ENCODE measurements around the gene SLC17A7. TPM values are rescaled to one million over a fixed set of nuclear protein-coding genes. Genes with fewer than 3 reads are reported as not detected.
"Not testable (repeated sequence)": the region's sequence is repeated elsewhere in the genome, so short reads cannot be mapped to it uniquely, and the experiment has no call there.

The SLC17A7 gene
- polyA plus RNA-seq, 6 donors from 2014 or later, result not detected

GRCh38 chr19:49475995-49476880, 34.9 kb upstream of the SLC17A7 start:
- Mint-ChIP-seq H3K9me3 (no peaks in the 10 kb centered on the region), H3K27me3 (no peaks in the 10 kb centered on the region), H3K4me1 (peaks cover 27 to 42% (median 38%) of the 10 kb centered on the region in 3 donors), H3K27ac (peak overlapping the region; percentile 44 to 98 (median 89)), H3K36me3 (no peaks in the 10 kb centered on the region), H3K4me3 (peak overlapping the region in 7 of 8 donors; percentile 45 to 90 (median 74))
- DNase-seq (no peak), ATAC-seq (ENCODE audit: low read depth in 2 of 2) (peak; percentile 17 to 30)

GRCh38 chr19:49475191-49475917, 34.0 kb upstream of the SLC17A7 start:
- H3K36me3 Mint-ChIP-seq, result no peaks in the 10 kb centered on the region
- H3K27ac Mint-ChIP-seq, result peak overlapping the region; percentile 77 to 98 (median 92)
- H3K9me3 Mint-ChIP-seq, result peaks cover 0 to under 1% (median 0%) of the 10 kb centered on the region in 7 donors
- DNase-seq (no peak), ATAC-seq (ENCODE audit: low read depth in 2 of 2) (no peak)
- H3K4me1 Mint-ChIP-seq, result peaks cover 33 to 49% (median 46%) of the 10 kb centered on the region in 3 donors
- H3K4me3 Mint-ChIP-seq, result peak overlapping the region; percentile 70 to 96 (median 87)
- H3K27me3 Mint-ChIP-seq, result no peaks in the 10 kb centered on the region

- H3K9me3 Mint-ChIP-seq, result peaks cover 0 to 6% (median 0%) of the 10 kb centered on the region in 7 donors
- peak overlapping the region; percentile 95 to 98 (median 97) for H3K27ac Mint-ChIP-seq
- no peaks in the 10 kb centered on the region for H3K36me3 Mint-ChIP-seq
- peak overlapping the region; percentile 81 to 96 (median 91) for H3K4me3 Mint-ChIP-seq
- H3K27me3 Mint-ChIP-seq, result no peaks in the 10 kb centered on the region
- ATAC-seq (ENCODE audit: low read depth in 2 of 2) (no peak), DNase-seq (no peak)
- H3K4me1 Mint-ChIP-seq, result peaks cover 37 to 58% (median 52%) of the 10 kb centered on the region in 3 donors
These were observed 33.2 kb upstream of the SLC17A7 start for GRCh38 chr19:49474542-49474924.

GRCh38 chr19:49473868-49474541, 32.7 kb upstream of the SLC17A7 start, which contains the start of gene FLT3LG:
Gene FLT3LG (plus strand): TSS chr19:49474215. CDS start chr19:49474640, 425 bp downstream.
- peaks cover 0 to 6% (median 0%) of the 10 kb centered on the region in 7 donors for H3K9me3 Mint-ChIP-seq
- peak within 1 kb of the TSS; percentile 95 to 98 (median 97) for H3K27ac Mint-ChIP-seq
- no peaks in the 10 kb centered on the region for H3K27me3 Mint-ChIP-seq
- peak; percentile 92 for DNase-seq
- peak; percentile 41 to 54 for ATAC-seq (ENCODE audit: low read depth in 2 of 2)
- H3K4me1 Mint-ChIP-seq, result peaks cover 39 to 61% (median 50%) of the 10 kb centered on the region in 3 donors
- peak within 1 kb of the TSS; percentile 81 to 96 (median 91) for H3K4me3 Mint-ChIP-seq
- H3K36me3 Mint-ChIP-seq, result peaks cover 0 to 2% of the 10 kb centered on the region in 2 donors

GRCh38 chr19:49473501-49473867, 32.2 kb upstream of the SLC17A7 start:
- not testable (repeated sequence) for ATAC-seq (ENCODE audit: low read depth in 2 of 2); H3K9me3 Mint-ChIP-seq; DNase-seq; H3K36me3 Mint-ChIP-seq; H3K27me3 Mint-ChIP-seq
- Mint-ChIP-seq H3K4me3 (peak overlapping the region in 7 of 8 donors; percentile 81 to 96 (median 90)), H3K4me1 (peaks cover 44 to 63% (median 51%) of the 10 kb centered on the region in 3 donors), H3K27ac (peak overlapping the region; percentile 95 to 98 (median 96))

GRCh38 chr19:49472936-49473335, 31.6 kb upstream of the SLC17A7 start:
- DNase-seq, result no peak
- peaks cover 0 to 6% (median 0%) of the 10 kb centered on the region in 7 donors for H3K9me3 Mint-ChIP-seq
- no peak for ATAC-seq (ENCODE audit: low read depth in 2 of 2)
- H3K36me3 Mint-ChIP-seq, result peaks cover 0 to 9% of the 10 kb centered on the region in 2 donors
- no peaks in the 10 kb centered on the region for H3K27me3 Mint-ChIP-seq
- peak overlapping the region in 5 of 6 donors; percentile 95 to 98 (median 97) for H3K27ac Mint-ChIP-seq
- H3K4me3 Mint-ChIP-seq, result peak overlapping the region in 7 of 8 donors; percentile 48 to 96 (median 83)
- peaks cover 45 to 67% (median 52%) of the 10 kb centered on the region in 3 donors for H3K4me1 Mint-ChIP-seq

- peak overlapping the region; percentile 96 to 100 (median 99) for H3K27ac Mint-ChIP-seq
- peak overlapping the region; percentile 52 to 84 (median 66) for H3K4me3 Mint-ChIP-seq
- ATAC-seq (ENCODE audit: low read depth in 2 of 2) (no peak), DNase-seq (no peak)
- H3K27me3 Mint-ChIP-seq, result no peaks in the 10 kb centered on the region
- peaks cover 0 to 6% (median 0%) of the 10 kb centered on the region in 7 donors for H3K9me3 Mint-ChIP-seq
- peaks cover 38 to 59% (median 42%) of the 10 kb centered on the region in 3 donors for H3K4me1 Mint-ChIP-seq
- H3K36me3 Mint-ChIP-seq, result peaks cover 0 to 9% of the 10 kb centered on the region in 2 donors
These were observed 29.3 kb upstream of the SLC17A7 start for GRCh38 chr19:49470615-49470978.

GRCh38 chr19:49469828-49470614, 28.7 kb upstream of the SLC17A7 start:
- Mint-ChIP-seq H3K9me3 (peaks cover 0 to 6% (median 0%) of the 10 kb centered on the region in 7 donors), H3K27ac (peak overlapping the region; percentile 96 to 100 (median 99)), H3K4me3 (peak overlapping the region; percentile 52 to 84 (median 66)), H3K36me3 (peaks cover 0 to 9% of the 10 kb centered on the region in 2 donors), H3K4me1 (peaks cover 33 to 54% (median 36%) of the 10 kb centered on the region in 3 donors), H3K27me3 (no peaks in the 10 kb centered on the region)
- ATAC-seq (ENCODE audit: low read depth in 2 of 2), result peak; percentile 52 to 56
- peak; percentile 85 for DNase-seq

- Mint-ChIP-seq H3K27ac (peak overlapping the region; percentile 96 to 100 (median 98)), H3K4me3 (peak overlapping the region; percentile 70 to 94 (median 80)), H3K4me1 (peaks cover 25 to 46% (median 25%) of the 10 kb centered on the region in 3 donors), H3K36me3 (peaks cover 0 to 19% of the 10 kb centered on the region in 2 donors), H3K9me3 (peaks cover 0 to 6% (median 0%) of the 10 kb centered on the region in 7 donors), H3K27me3 (no peaks in the 10 kb centered on the region)
- DNase-seq (peak; percentile 97), ATAC-seq (ENCODE audit: low read depth in 2 of 2) (peak; percentile 78 to 79)
These were observed 27.6 kb upstream of the SLC17A7 start for GRCh38 chr19:49468746-49469447.

GRCh38 chr19:49468199-49468598, 26.9 kb upstream of the SLC17A7 start:
- H3K27me3 Mint-ChIP-seq, result no peaks in the 10 kb centered on the region
- H3K4me1 Mint-ChIP-seq, result peaks cover 19 to 41% (median 25%) of the 10 kb centered on the region in 3 donors
- H3K4me3 Mint-ChIP-seq, result peak overlapping the region in 1 of 8 donors; percentile 42
- H3K27ac Mint-ChIP-seq, result peak overlapping the region in 5 of 6 donors; percentile 64 to 100 (median 98)
- peaks cover 0 to 19% of the 10 kb centered on the region in 2 donors for H3K36me3 Mint-ChIP-seq
- H3K9me3 Mint-ChIP-seq, result peaks cover 0 to 6% (median 0%) of the 10 kb centered on the region in 7 donors
- DNase-seq (no peak), ATAC-seq (ENCODE audit: low read depth in 2 of 2) (no peak)

GRCh38 chr19:49465371-49465770, 24.0 kb upstream of the SLC17A7 start:
- no peak for DNase-seq
- ATAC-seq (ENCODE audit: low read depth in 2 of 2), result no peak
- Mint-ChIP-seq H3K27ac (peak overlapping the region in 5 of 6 donors; percentile 58 to 99 (median 88)), H3K36me3 (peaks cover 0 to 19% of the 10 kb centered on the region in 2 donors), H3K27me3 (no peaks in the 10 kb centered on the region), H3K4me1 (peaks cover 11 to 22% (median 16%) of the 10 kb centered on the region in 3 donors), H3K4me3 (peak overlapping the region in 1 of 8 donors; percentile 38), H3K9me3 (peaks cover 0 to 6% (median 0%) of the 10 kb centered on the region in 7 donors)

All from naive B cell (primary cell).